Stimulated activated CD4-positive, alpha-beta T cell treated with anti-CD3 and anti-CD28 coated beads, Interleukin-4, amount 100 ng/mL, for 24 hours (primary cell): ENCODE measurements around the gene ERCC5.

Experiments used
- DNase-seq: peaks from one replicate; pipeline ENCODE4 v3.0.0-alpha.2; 2020

ERCC5 gene

DNA sequence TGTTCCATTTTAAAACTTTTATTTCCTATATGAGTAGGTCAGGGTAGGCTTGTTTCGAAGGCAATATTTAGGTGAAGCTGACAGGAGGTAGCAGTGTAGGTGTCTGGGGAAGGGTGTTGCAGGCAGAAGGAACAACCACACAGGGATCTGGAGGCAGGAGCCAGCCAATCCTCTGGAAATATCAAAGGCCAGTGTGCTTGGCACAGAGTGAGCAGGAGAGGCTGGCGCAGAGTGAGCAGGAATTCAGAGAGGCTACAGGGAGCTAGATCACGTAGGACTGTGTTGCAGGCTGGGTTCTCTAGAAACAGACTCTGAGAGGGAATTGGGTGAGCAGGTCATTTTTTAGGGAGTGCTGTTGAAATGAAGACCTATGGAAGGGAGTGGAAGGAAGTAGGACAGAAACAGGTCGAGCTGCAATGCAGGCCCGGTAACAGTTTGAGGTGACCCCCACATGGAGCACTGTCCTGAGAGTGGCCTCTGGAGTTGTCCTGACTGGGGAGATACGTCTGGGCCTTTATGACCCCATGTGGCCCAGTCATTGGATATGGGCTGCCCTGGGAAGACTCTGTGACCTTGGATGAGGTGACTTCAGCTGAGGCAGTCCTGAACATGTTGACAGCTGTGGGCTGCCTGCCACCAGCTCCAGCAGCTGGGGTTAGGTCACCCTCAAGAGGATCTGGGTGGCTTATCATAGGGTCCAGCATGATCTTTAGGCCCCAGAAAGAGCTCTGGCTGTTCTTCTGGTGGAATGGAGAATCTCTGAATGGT is 51.7 kb downstream of the ERCC5 start:
- DNase-seq = no peak

DNA sequence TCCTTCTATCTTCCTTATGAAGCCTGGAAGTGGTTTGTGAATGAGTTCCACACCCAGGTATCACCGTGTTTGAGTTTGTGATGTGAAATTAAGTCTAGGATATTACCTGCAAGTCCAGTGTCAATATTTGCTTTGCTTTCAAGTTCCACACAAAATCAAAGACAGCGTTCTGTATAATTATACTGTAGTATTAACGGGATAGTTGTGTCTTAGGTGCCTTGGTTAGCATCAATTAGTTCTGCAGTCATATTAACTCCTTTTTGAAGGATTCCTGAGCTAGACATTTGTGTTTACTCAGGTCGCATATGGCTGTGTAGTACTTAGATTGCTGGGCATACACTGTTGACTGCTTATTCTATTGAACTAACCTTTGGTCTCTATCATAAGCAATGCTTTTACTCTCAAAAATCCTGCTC is 54.4 kb downstream of the ERCC5 start:
- DNase-seq = no peak

DNA sequence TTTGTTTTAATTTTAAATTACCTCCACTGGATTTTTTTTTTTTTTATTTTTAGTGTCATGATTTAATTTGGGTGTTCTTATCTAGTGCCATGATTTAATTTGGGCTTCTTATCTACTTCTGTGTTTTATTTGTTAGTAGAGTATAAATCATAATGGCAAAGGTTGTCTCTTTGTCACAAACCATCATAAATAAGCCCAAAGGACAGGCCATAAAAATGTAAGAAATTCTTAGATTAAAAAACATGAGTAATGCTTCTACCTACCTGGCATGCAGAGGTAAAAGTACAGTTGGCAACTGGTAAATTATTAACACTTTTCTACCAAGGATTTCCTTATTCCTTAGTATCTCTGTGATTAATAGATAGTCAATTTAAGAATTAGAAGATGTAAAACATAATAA is 55.2 kb downstream of the ERCC5 start:
- no peak for DNase-seq

DNA sequence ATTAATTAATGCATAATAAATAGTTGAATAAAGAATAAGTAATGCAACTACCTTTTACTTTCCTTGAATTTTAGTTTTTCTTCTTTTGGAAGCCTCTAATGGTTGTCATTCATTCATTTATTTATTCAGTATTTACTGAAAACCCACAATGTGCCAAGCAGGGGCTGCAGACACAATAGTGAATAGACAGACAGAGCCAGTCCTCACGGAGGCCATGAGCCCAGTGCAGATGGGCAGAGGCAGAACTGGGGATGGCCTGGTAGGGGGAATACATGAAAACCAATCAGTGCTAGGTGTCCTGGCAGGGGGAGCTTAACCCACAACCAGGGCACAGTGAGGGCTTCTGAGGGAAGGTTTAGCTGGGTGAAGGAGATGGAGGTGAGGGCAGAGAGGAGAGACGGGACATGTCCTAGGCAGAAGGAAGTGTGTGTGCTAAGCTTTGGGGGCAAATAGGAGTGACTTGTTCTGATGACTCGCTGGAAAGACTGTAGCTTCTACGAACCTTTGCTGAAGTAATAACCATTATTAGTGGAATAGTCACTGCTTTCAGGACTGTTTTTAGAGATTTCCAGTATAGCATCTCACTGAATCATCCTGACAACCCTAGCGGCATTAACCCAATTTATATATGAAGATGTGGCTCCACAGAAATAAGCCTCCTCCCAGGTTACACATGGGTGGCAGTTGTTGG is 55.9 kb downstream of the ERCC5 start:
- no peak for DNase-seq

DNA sequence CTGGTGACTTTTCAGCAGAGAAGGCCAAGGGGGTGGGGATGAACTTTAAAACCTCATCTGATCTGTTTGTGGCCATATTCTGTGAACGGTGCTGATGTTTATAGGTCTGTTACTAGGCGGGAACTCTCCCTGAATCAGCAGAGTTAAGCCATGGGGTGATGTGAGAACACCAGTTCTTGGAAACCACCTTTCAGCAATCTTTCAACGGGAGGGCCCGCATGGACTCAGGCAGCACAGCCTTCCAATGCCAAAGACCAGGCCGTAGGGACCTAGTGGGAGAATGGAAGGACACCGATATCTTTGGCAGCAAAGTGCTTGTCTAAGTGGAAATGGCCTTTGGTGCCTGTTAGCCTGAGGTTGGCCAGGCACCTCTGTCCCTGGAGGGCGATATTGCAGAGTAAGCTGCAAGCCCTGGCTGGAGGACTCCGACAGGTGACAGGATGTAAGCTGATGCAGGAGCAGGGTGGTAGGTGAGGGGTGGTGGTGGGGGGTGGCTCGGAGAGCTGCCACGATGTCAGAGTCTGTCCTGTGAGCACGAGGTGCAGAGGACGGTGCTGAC is 57.0 kb downstream of the ERCC5 start:
- DNase-seq = no peak

DNA sequence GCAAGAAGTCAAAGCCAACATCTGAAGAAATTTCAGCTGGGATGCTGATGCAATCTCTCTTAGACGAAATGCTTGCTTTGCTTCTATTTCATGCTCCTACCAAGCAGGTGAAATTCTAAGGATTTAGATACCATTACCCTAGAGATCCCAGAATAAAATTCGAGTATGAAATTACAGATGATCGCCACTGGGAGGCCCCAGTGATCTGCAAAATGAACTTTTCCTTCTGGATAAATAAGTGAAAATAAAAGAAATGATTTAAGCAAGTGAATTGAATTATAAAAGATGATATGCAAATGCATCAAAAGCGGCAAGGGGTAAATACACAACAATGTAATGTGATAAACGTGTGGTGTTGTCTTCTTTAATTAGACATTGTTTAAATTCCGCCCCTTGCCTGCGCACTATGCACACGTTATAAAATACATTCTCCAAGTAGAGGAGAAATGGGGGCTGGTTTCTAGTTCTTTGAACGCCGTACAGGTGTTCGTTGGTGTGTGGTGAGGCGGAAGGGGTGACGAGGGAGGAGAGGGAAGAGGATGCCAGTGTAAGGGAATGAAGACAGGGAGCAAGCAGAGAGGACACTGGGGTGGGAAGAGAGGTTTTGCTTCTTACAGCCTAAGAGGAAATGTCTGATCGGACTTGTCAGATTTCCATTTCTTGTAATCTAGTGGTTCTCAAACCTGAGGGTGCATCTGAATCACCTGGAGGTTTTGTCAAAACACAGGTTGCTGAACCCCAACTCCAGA is 58.0 kb downstream of the ERCC5 start:
- DNase-seq = no peak

DNA sequence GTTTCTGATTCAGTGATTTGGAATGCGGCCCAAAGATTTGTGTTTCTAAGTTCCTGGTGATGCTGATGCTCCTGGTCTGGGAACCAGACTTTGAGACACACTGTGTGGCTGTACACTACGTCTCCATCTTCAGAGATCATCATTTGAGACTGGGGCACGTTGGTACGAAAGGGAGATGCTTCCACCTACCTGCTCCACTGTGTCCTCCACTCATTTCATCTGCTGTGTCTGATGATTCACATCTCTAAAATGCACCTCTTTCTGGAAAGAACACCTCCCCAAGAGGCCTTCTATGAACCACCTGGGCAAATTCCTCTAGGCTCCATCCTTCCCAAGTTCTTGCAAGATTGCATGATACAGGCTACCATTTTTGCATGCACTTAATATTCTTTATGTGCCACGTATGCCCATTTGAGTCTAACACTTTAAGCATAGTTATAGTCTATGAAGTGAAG is 58.6 kb downstream of the ERCC5 start:
- no peak for DNase-seq

DNA sequence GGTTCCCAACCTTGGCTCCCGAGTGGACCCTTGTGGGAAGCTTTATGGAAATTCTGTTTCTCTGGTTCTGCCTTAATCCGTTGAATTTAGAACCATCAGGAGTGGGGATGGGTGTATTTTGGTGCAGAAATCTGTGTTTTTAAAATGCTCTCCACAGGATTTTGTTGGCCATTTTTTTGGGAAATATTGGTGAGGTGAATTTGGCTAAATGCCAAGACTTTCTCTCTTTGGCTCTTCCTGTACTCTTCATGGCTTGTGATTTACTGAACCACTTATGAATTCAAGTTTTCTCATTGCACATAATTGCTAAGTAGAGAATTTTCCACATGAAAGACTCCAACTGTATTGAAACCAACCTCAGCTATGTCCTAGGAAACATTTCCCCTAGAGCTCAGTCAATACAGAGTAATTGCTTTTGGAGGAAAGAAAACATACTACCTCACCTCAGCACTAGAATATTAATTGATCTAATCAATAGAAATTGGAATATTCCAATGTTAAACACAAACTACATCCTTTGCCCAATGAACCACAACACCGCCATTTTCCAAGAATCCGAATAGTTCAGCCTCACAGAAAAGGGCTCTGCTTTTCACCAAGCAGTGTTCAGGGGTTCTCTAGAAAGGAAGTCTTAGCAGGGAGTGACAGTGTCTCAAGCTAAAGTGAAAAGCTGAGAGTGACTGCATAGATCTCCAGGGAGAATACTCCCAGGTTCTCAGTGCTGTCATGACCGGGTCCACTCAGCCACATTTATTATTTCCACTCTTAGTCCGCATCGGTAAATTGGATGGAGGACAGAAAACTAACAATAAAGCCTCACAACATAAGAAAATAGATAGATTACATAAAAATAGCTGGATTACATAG is 60.3 kb downstream of the ERCC5 start:
- no peak for DNase-seq

DNA sequence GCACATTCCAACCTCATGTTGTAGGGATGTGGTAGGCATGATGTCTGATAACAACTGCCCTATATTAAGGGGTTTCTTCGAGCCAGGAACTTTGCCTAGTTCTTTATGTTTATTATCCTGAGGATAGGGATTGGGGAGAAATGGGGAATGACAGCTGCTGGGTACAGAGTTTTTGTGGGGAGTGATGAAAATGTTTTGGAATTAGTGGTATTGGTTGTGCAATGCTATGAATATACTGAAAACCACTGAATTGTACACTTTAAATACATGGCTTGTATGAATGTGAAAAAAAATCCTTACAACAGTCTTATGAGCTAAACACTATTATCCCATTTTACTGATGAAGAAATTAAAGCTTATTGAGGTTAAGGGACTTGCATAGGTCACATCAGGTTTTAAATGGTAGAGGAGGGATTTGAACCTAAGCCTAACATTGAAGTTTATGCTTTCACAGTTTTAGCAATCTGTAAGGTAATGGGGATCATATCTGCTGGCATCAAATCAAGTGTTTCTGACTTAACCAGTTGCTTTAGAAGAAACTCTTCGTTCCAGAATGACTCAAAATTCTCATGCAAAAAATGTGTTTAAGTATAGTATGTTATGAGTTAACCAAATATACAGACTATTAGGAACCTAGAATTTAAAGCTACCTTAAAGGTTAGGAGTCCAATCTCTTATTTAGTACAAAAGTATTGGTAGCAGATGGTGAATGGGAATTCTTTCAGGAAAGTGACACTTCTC is 61.4 kb downstream of the ERCC5 start:
- DNase-seq = no peak

DNA sequence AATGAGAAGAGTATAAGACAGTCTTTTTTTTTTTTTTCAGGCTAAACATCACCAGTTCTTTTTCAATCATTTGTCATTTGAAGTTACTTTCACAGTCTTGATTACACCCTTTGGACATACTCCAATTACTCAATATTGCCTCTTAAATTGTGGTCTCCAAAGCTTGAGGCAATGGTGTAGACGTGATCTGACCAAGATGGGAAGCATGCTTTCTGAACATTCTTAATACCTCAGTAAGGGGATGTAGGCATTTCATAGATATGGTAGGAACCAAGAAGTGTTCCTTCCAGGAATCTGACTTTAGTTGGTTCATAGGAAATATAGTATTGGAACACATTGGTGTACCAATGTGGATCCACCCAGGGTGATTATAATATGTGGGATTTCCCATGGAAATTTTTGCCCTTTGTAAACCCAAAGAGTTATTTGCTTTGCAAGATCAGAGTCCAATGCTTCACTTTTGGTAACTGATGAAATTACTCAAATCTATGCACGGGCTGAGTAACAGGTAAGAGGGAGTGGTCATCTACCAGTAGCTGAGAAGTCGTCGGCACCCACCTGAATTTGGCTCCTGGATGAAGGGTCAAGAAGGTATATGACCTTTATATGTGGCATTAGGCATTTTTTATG is 62.2 kb downstream of the ERCC5 start:
- no peak for DNase-seq

DNA sequence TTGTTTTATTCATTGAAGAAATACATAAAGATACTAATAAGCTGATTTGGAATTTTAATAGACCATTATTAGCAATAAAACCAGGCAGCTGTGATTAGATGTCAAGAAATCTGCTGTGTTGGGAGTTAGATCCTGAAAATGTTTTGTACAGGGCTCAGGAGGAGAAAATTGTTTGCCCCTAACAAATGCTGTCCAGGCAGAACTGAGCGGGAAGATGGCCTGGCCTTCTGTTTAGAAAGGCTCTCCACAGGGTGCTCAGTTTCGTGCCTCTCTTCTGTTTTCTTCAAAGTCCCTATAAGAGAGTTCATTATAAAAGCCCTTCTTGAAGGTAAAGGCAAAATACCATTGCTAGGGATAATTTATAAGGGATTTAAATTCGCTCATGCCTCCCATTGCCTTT is 64.1 kb downstream of the ERCC5 start:
- no peak for DNase-seq

DNA sequence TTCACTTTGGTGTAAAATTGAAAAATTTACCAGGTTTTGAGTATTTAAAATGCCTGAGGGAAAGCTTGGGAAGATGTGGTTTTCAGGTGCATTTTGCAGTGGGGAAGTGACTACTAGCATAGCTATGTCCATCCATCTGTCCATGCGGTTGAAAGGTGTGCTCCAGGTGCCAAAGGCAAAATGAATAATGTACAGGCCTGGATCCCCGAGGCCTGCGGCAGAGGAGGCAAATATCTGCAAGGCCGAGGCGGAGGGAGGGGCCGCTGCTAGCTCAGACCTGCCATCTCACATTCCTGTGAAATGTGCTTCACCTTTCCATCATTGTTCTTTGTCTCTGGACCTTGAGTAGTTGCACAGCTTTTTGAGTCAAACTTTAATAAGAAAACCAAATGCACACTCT is 65.5 kb downstream of the ERCC5 start:
- DNase-seq = no peak

DNA sequence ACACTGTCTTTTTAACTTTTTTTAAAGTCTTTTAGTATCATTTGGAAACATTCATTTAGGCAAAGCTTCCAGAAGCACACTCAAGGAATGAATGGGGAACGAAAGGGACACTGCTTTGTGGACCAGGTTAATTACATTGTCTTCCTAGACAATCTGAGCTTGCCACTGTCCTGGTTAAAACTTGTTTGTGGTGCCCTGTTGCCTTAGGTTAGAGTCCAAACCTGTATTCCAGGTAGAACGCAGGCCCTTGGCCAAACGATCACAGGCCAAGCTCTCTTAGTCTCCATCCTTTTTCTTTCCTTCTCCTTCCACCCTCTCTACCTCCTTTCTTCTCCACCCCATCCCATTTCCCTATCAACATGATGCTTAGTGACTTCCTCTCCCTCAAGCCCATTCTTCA is 66.8 kb downstream of the ERCC5 start:
- no peak for DNase-seq

DNA sequence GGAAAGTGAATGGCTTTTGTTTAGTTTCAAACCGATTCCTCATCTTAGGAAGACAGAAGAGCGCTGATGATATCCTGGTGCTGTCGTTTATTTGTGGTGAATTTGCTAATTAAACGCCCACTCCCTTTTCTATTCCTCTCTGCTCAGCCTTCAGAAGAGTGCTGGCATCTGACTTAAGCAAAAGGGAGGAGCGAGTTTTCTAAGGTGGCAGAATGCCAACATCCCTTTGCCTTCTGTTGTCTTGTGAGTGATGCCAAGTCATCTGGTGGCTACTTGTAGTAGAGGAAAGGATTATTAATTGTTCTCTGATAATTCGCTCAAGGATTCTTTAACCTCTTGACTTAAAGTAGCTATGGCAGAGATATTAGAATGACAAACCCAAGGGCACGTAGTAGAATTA is 68.1 kb downstream of the ERCC5 start:
- no peak for DNase-seq

DNA sequence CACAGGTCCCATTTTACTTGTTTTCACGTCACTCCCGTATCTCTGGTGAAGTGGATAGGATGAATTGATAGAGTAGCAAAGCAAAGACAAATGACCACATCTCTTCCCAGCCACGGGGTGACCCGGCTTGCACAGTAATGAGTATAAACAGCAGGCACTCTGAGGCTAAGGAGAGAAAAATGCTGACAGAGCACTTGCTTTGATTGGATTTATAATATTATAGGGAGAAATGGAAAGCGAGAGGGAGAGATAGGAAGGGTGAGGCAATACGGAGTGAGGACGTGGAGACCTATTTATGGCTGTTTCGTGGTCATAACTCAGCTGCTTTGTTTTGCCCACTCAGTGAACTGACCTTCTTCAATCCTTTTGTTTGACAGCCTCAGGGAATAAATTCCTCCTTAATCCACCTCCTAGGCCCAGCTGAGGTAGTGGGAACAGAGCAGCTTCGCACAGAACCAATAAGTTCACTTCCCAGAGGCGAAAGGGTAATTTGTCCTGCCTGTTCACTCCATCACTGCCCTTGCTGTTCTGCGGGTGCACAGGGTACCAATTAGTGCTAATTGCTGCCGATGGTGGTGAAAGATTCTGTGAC is 68.6 kb downstream of the ERCC5 start:
- no peak for DNase-seq

DNA sequence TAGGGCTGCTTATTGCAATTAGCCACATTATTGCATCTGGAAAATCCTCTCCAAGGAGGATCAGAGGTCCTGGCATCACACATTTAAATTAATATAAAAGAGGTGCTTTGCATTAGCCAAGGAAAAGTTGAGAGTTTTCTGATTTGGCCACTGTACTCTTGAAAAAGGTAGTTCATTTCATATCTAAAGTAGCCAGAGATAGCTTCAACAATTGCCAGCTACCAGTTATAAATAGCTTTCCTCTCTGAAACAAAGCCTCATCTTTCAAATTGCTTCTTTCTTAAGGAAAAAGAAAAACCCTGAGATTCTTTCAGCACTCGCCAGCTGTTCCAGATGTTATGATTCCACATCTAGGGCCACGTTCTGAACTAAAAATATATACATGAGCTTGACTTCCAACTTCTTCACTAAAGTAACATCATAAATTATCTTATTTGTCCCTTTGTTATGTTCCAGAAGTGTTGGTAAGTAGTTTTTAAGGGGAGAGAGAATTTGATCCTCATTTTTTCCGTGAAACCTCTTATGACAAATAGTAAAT is 69.6 kb downstream of the ERCC5 start:
- no peak for DNase-seq

DNA sequence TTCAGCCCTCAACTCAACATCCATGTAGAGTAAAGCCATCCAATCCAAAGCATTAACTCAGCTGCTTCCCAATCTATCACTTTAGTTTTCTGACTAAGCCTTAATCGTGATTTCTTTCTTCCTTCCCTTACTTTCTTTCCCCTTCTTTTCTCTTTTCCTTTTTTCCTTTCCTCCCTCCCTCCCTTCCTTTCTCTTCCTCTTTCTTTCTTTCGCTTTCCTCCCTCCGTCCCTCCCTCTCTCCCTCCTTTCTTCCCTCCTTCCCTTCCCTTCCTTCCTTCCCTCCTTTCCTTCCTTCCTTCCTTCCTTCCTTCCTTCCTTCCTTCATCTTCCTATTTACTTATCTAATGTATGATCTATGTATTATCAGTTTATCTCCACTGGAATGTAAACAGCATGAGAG is 71.2 kb downstream of the ERCC5 start:
- no peak for DNase-seq

DNA sequence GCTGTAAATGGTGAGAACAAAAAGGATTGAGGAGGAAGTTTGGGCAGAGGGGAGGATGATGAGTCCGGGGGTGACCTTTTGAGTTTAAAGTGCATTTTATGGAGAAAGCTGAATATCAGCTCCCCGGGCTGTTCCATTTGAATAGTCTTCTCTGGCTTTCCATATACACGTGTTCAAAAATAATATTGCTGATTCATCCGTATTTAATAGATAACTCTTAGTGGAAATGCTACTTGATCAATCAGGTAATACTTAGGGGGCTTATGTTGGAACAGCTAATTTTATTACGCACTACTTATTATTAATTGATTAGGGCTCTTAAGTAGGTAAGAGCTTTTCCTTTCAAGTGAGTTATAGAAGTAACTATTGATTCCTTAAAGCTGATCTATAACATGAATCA is 76.4 kb downstream of the ERCC5 start:
- no peak for DNase-seq
